Osteoblast (primary cell): ENCODE data around the gene SAMD4A. TPM values are rescaled to one million over a fixed set of nuclear protein-coding genes. Genes with fewer than 3 reads are reported as not detected.
A peak's percentile ranks its signal among the peaks of the same experiment; 100 is the strongest.

Source experiments
- DNase-seq: peaks from one replicate; pipeline ENCODE4 v3.0.0; 2011; ENCODE audit warnings: low spot score, mixed read lengths; ENCODE audit not compliant: insufficient read length; ENCODE audit errors: missing footprints
- H2AFZ ChIP-seq: 2 replicates; pipeline ENCODE4 v1.6.0; 2011; ENCODE audit warnings: mild to moderate bottlenecking, low read length
- H3K27ac ChIP-seq: 2 replicates; pipeline ENCODE4 v1.5.1; 2011; ENCODE audit warnings: mild to moderate bottlenecking, low read depth, low read length, moderate library complexity
- H3K27me3 ChIP-seq: 2 replicates; pipeline ENCODE4 v1.6.0; 2012; ENCODE audit warnings: mild to moderate bottlenecking, control low read depth, inconsistent platforms, low read length, moderate library complexity; ENCODE audit not compliant: insufficient read depth
- H3K36me3 ChIP-seq: 2 replicates; pipeline ENCODE4 v1.5.1; 2011; ENCODE audit warnings: mild to moderate bottlenecking, low read length, control low read depth, moderate library complexity; ENCODE audit not compliant: insufficient read depth
- H3K4me1 ChIP-seq: 2 replicates; pipeline ENCODE4 v1.5.1; 2011; ENCODE audit warnings: mild to moderate bottlenecking, low read length, control low read depth, moderate library complexity; ENCODE audit not compliant: insufficient read depth
- H3K4me2 ChIP-seq: 2 replicates; pipeline ENCODE4 v1.6.0; 2011; ENCODE audit warnings: mild to moderate bottlenecking, low read length; ENCODE audit not compliant: insufficient read depth
- H3K4me3 ChIP-seq: fragments of 200-600 bp; sonication (generic); 3 replicates; pipeline ENCODE4 v1.5.1; 2012; ENCODE audit warnings: mild to moderate bottlenecking, low read length, inconsistent platforms; ENCODE audit not compliant: insufficient read depth
- H3K79me2 ChIP-seq: 2 replicates; pipeline ENCODE4 v1.6.0; 2012; ENCODE audit warnings: mild to moderate bottlenecking, low read length, control low read depth, inconsistent platforms; ENCODE audit not compliant: insufficient read depth
- H3K9me3 ChIP-seq: 2 replicates; pipeline ENCODE4 v1.5.1; 2011; ENCODE audit warnings: low read depth, low read length, control low read depth
- H4K20me1 ChIP-seq: 2 replicates; pipeline ENCODE4 v1.6.0; 2012; ENCODE audit warnings: mild to moderate bottlenecking, low read length, control low read depth; ENCODE audit not compliant: insufficient read depth
- CTCF ChIP-seq: IDR thresholded peaks from 2 replicates; pipeline ENCODE4 v1.5.1; 2011; ENCODE audit warnings: mild to moderate bottlenecking, low read depth, low read length, moderate library complexity; ENCODE audit errors: extremely low read depth
- total RNA-seq: library from RNA; depleted of rRNA; stranded (reverse); fragments of >200 nt; gene quantifications from 2 replicates; pipeline ENCODE4 v1.2.3, GENCODE V29; 2012

SAMD4A gene
- total RNA-seq, 1 donor, result 26.1 TPM

GRCh38 chr14:54637270-54638134 is 70.6 kb downstream of the SAMD4A start:
- H3K4me2 ChIP-seq, result peak overlapping the region; percentile 12
- H3K9me3 ChIP-seq, result no peaks in the 10 kb centered on the region
- H3K79me2 ChIP-seq, result peaks cover 69% of the 10 kb centered on the region
- no peak for DNase-seq
- no peaks in the 10 kb centered on the region for H3K27me3 ChIP-seq
- no peak overlapping the region for H3K27ac ChIP-seq
- no peak overlapping the region for H2AFZ ChIP-seq
- H3K36me3 ChIP-seq, result no peaks in the 10 kb centered on the region
- H4K20me1 ChIP-seq, result peaks cover 22% of the 10 kb centered on the region
- TF ChIP-seq CTCF, result no peak
- H3K4me3 ChIP-seq, result no peak overlapping the region
- H3K4me1 ChIP-seq, result peaks cover 9% of the 10 kb centered on the region

GRCh38 chr14:54638135-54638446 is 71.2 kb downstream of the SAMD4A start:
- DNase-seq, result no peak
- Histone ChIP-seq H4K20me1 (peaks cover 25% of the 10 kb centered on the region), H3K79me2 (peaks cover 67% of the 10 kb centered on the region), H3K4me1 (peaks cover 9% of the 10 kb centered on the region), H2AFZ (no peak overlapping the region), H3K36me3 (no peaks in the 10 kb centered on the region), H3K4me2 (peak overlapping the region; percentile 12), H3K9me3 (no peaks in the 10 kb centered on the region), H3K27me3 (no peaks in the 10 kb centered on the region), H3K4me3 (no peak overlapping the region), H3K27ac (no peak overlapping the region)
- TF ChIP-seq CTCF, result no peak

- Histone ChIP-seq H3K4me2 (no peak overlapping the region), H3K9me3 (no peaks in the 10 kb centered on the region), H3K4me1 (peaks cover 11% of the 10 kb centered on the region), H3K27me3 (no peaks in the 10 kb centered on the region), H3K36me3 (no peaks in the 10 kb centered on the region), H2AFZ (no peak overlapping the region), H3K27ac (no peak overlapping the region), H3K79me2 (peaks cover 63% of the 10 kb centered on the region), H4K20me1 (peaks cover 23% of the 10 kb centered on the region), H3K4me3 (no peak overlapping the region)
- no peak for TF ChIP-seq CTCF
- peak; percentile 26 for DNase-seq
These were observed 72.7 kb downstream of the SAMD4A start for GRCh38 chr14:54639611-54640010.

GRCh38 chr14:54640506-54640905 is 73.6 kb downstream of the SAMD4A start:
- H4K20me1 ChIP-seq, result peaks cover 23% of the 10 kb centered on the region
- no peaks in the 10 kb centered on the region for H3K36me3 ChIP-seq
- peaks cover 67% of the 10 kb centered on the region for H3K79me2 ChIP-seq
- no peak overlapping the region for H3K4me3 ChIP-seq
- H3K27ac ChIP-seq, result no peak overlapping the region
- no peak for TF ChIP-seq CTCF
- H3K27me3 ChIP-seq, result no peaks in the 10 kb centered on the region
- no peak for DNase-seq
- H3K4me1 ChIP-seq, result peaks cover 11% of the 10 kb centered on the region
- H3K9me3 ChIP-seq, result no peaks in the 10 kb centered on the region
- no peak overlapping the region for H2AFZ ChIP-seq
- no peak overlapping the region for H3K4me2 ChIP-seq
